HEK293 (cell line): Measurements from ENCODE around the gene TRDMT1.

ENCODE experiments used
- CTCF ChIA-PET: fragments of 350-600 bp; formaldehyde crosslinking; extraction: SDS; loops from one replicate; lab custom pipeline; 2021; ENCODE audit warnings: antibody characterized with exemption; lab: Yijun Ruan, JAX
- POLR2A ChIA-PET: fragments of 300-600 bp; formaldehyde crosslinking; extraction: SDS; loops from one replicate; lab custom pipeline; 2020; ENCODE audit warnings: antibody characterized with exemption, inconsistent platforms; lab: Yijun Ruan, JAX
- H3K27ac ChIP-seq: fragments of 200-500 bp; sonication (Bioruptor generic); 2 replicates; pipeline ENCODE4 v1.5.1; 2014; ENCODE audit warnings: low read depth, low read length, control low read depth, inconsistent platforms; ENCODE audit errors: extremely low read depth
- H3K36me3 ChIP-seq, 2 experiments: fragments of 200-500 bp in 1 of 2; sonication (Bioruptor generic) in 1 of 2; 1 replicate in 1 of 2; 2 replicates in 1 of 2; pipeline ENCODE4 v1.5.1; 2014 to 2017; ENCODE audit warnings: inconsistent platforms in 2 of 2, low read length in 2 of 2; ENCODE audit not compliant: control insufficient read depth in 2 of 2, insufficient read depth in 1 of 2
- H3K4me1 ChIP-seq: fragments of 200-500 bp; sonication (Bioruptor generic); 2 replicates; pipeline ENCODE4 v1.5.1; 2014; ENCODE audit warnings: mild to moderate bottlenecking, low read length, inconsistent platforms; ENCODE audit not compliant: control insufficient read depth, insufficient read depth
- H3K4me3 ChIP-seq: 2 replicates; pipeline ENCODE4 v1.5.1; 2011; ENCODE audit warnings: low read depth, mild to moderate bottlenecking, control low read depth, low read length, moderate library complexity
- H3K9me3 ChIP-seq: fragments of 200-500 bp; sonication (Bioruptor generic); 2 replicates; pipeline ENCODE4 v1.5.1; 2014; ENCODE audit warnings: low read depth, low read length, inconsistent platforms; ENCODE audit not compliant: control insufficient read depth, insufficient read depth
- AEBP2 ChIP-seq: fragments of 450-650 bp; formaldehyde crosslinking; IDR thresholded peaks from 2 replicates; pipeline ENCODE4 v1.5.1; 2016; ENCODE audit warnings: missing biosample characterization, missing genetic modification characterization, borderline replicate concordance
- HOXC10 ChIP-seq: sonication (generic); formaldehyde crosslinking; IDR thresholded peaks from 2 replicates; pipeline ENCODE4 v1.8.1; 2023; ENCODE audit warnings: mild to moderate bottlenecking, missing genetic modification reagents
- INSM2 ChIP-seq: fragments of 450-650 bp; formaldehyde crosslinking; IDR thresholded peaks from 2 replicates; pipeline ENCODE4 v1.5.1; 2016; ENCODE audit warnings: missing biosample characterization, missing genetic modification characterization
- KLF7 ChIP-seq: fragments of 450-650 bp; formaldehyde crosslinking; IDR thresholded peaks from 2 replicates; pipeline ENCODE4 v1.5.1; 2016; ENCODE audit warnings: missing biosample characterization, missing genetic modification characterization, borderline replicate concordance
- KLF9 ChIP-seq: fragments of 450-650 bp; formaldehyde crosslinking; IDR thresholded peaks from 2 replicates; pipeline ENCODE4 v1.5.1; 2016; ENCODE audit warnings: missing biosample characterization, missing genetic modification characterization, low read depth
- PRDM1 ChIP-seq: fragments of 450-650 bp; formaldehyde crosslinking; IDR thresholded peaks from 2 replicates; pipeline ENCODE4; 2016; ENCODE audit warnings: missing biosample characterization, missing genetic modification characterization
- PRDM2 ChIP-seq: fragments of 450-650 bp; formaldehyde crosslinking; IDR thresholded peaks from 2 replicates; pipeline ENCODE4 v1.5.1; 2016; ENCODE audit warnings: missing biosample characterization, missing genetic modification characterization, borderline replicate concordance
- PRDM4 ChIP-seq: fragments of 450-650 bp; formaldehyde crosslinking; IDR thresholded peaks from 2 replicates; pipeline ENCODE4 v1.5.1; 2017; ENCODE audit warnings: missing biosample characterization, missing genetic modification characterization
- YY2 ChIP-seq: fragments of 450-650 bp; formaldehyde crosslinking; IDR thresholded peaks from 2 replicates; pipeline ENCODE4 v1.5.1; 2016; ENCODE audit warnings: missing biosample characterization, missing genetic modification characterization
- ZBTB8A ChIP-seq: fragments of 450-650 bp; formaldehyde crosslinking; IDR thresholded peaks from 2 replicates; pipeline ENCODE4 v1.5.1; 2016; ENCODE audit warnings: missing biosample characterization, missing genetic modification characterization
- ZFP41 ChIP-seq: fragments of 450-650 bp; formaldehyde crosslinking; IDR thresholded peaks from 2 replicates; pipeline ENCODE4 v1.5.1; 2016; ENCODE audit warnings: missing biosample characterization, missing genetic modification characterization, borderline replicate concordance
- ZIC2 ChIP-seq: fragments of 450-650 bp; formaldehyde crosslinking; IDR thresholded peaks from 2 replicates; pipeline ENCODE4 v1.5.1; 2016; ENCODE audit warnings: missing biosample characterization, missing genetic modification characterization
- ZNF239 ChIP-seq: fragments of 450-650 bp; formaldehyde crosslinking; IDR thresholded peaks from 2 replicates; pipeline ENCODE4 v1.5.1; 2016; ENCODE audit warnings: missing biosample characterization, missing genetic modification characterization
- ZNF366 ChIP-seq: fragments of 450-650 bp; formaldehyde crosslinking; conservative IDR thresholded peaks from 2 replicates; pipeline ENCODE4 v1.5.1; 2016; ENCODE audit warnings: missing biosample characterization, missing genetic modification characterization
- ZNF398 ChIP-seq: fragments of 450-650 bp; formaldehyde crosslinking; IDR thresholded peaks from 2 replicates; pipeline ENCODE4 v1.5.1; 2017; ENCODE audit warnings: missing biosample characterization, missing genetic modification characterization
- ZNF530 ChIP-seq: fragments of 450-650 bp; formaldehyde crosslinking; IDR thresholded peaks from 2 replicates; pipeline ENCODE4 v1.5.1; 2016; ENCODE audit warnings: low read depth, missing biosample characterization, missing genetic modification characterization
- ZNF549 ChIP-seq: fragments of 450-650 bp; IDR thresholded peaks from 2 replicates; pipeline ENCODE4 v1.5.1; 2018; ENCODE audit warnings: missing biosample characterization, missing genetic modification characterization, mild to moderate bottlenecking, inconsistent platforms, moderate library complexity
- ZNF596 ChIP-seq: fragments of 450-650 bp; IDR thresholded peaks from 2 replicates; pipeline ENCODE4 v1.5.0; 2018; ENCODE audit warnings: missing biosample characterization, mild to moderate bottlenecking, missing genetic modification characterization, moderate library complexity
- ZNF610 ChIP-seq: fragments of 450-650 bp; formaldehyde crosslinking; IDR thresholded peaks from 2 replicates; pipeline ENCODE4 v1.5.1; 2016; ENCODE audit warnings: missing biosample characterization, missing genetic modification characterization, borderline replicate concordance
- ZNF626 ChIP-seq: fragments of 450-650 bp; sonication (Bioruptor Pico); formaldehyde crosslinking; IDR thresholded peaks from 2 replicates; pipeline ENCODE4 v1.5.1; 2018; ENCODE audit warnings: missing biosample characterization, missing genetic modification characterization, inconsistent platforms
- ZNF658 ChIP-seq: fragments of 450-650 bp; formaldehyde crosslinking; IDR thresholded peaks from 2 replicates; pipeline ENCODE4; 2016; ENCODE audit warnings: missing biosample characterization, missing genetic modification characterization
- ZNF701 ChIP-seq: fragments of 450-650 bp; formaldehyde crosslinking; IDR thresholded peaks from 2 replicates; pipeline ENCODE4 v1.5.1; 2016; ENCODE audit warnings: missing biosample characterization, missing genetic modification characterization
- ZNF768 ChIP-seq: fragments of 450-650 bp; formaldehyde crosslinking; IDR thresholded peaks from 2 replicates; pipeline ENCODE4 v1.5.1; 2018; ENCODE audit warnings: missing biosample characterization, mild to moderate bottlenecking, missing genetic modification characterization
- ZNF791 ChIP-seq: fragments of 450-650 bp; formaldehyde crosslinking; IDR thresholded peaks from 2 replicates; pipeline ENCODE4 v1.5.1; 2016; ENCODE audit warnings: missing biosample characterization, missing genetic modification characterization
- ZNF792 ChIP-seq: fragments of 450-650 bp; formaldehyde crosslinking; IDR thresholded peaks from 2 replicates; pipeline ENCODE4 v1.5.1; 2016; ENCODE audit warnings: missing biosample characterization, missing genetic modification characterization

TRDMT1 gene

GRCh38 chr10:17206210-17206709 is 4.8 kb upstream of the TRDMT1 start (continued):
- TF ChIP-seq PRDM4 (tag by site-specific recombination) = no peak
- no peak for TF ChIP-seq INSM2
- TF ChIP-seq ZNF768 (tag by site-specific recombination) = no peak
- no peak for TF ChIP-seq HOXC10 (CRISPR knock-in tag)
- no peak for TF ChIP-seq ZNF792 (tag by site-specific recombination)

GRCh38 chr10:17203416-17203815 is 1.9 kb upstream of the TRDMT1 start:
- Histone ChIP-seq H3K4me3 (no peak overlapping the region), H3K27ac (no peak overlapping the region), H3K36me3 (no peaks in the 10 kb centered on the region), H3K4me1 (peaks cover 4% of the 10 kb centered on the region; the same call in 1 of the 2 replicates), H3K9me3 (no peaks in the 10 kb centered on the region)
- ChIA-PET CTCF (interaction anchor here (0.7 kb wide), 1 partner anchor 42 kb away, joined by 3 read pairs; no protein-coding TSS in a partner anchor), POLR2A (no interaction called here)
- no peak for TF ChIP-seq ZNF658 (tag by site-specific recombination)
- TF ChIP-seq PRDM2 (tag by site-specific recombination) = no peak
- TF ChIP-seq ZBTB8A = no peak
- no peak for TF ChIP-seq ZNF398 (tag by site-specific recombination)
- no peak for TF ChIP-seq ZNF366 (tag by site-specific recombination)
- no peak for TF ChIP-seq ZNF610 (tag by site-specific recombination)
- TF ChIP-seq ZNF701 (tag by site-specific recombination) = no peak
- no peak for TF ChIP-seq ZFP41
- TF ChIP-seq AEBP2 (tag by site-specific recombination) = no peak
- no peak for TF ChIP-seq ZIC2 (tag by site-specific recombination)
- no peak for TF ChIP-seq ZNF596 (tag by site-specific recombination)
- no peak for TF ChIP-seq ZNF530
- no peak for TF ChIP-seq KLF9 (tag by site-specific recombination)
- TF ChIP-seq ZNF549 = no peak
- TF ChIP-seq YY2 (tag by site-specific recombination) = no peak
- TF ChIP-seq ZNF791 (tag by site-specific recombination) = no peak
- TF ChIP-seq ZNF239 (tag by site-specific recombination) = no peak
- no peak for TF ChIP-seq PRDM1 (tag by site-specific recombination)
- no peak for TF ChIP-seq KLF7
- TF ChIP-seq ZNF626 (tag by site-specific recombination) = no peak
